Activated CD8-positive, alpha-beta memory T cell treated with anti-CD3 and anti-CD28 coated beads, Interleukin-2, amount 10 ng/mL, durations not matched to agents 7 days and 5 days (primary cell): Measurements from ENCODE around the gene MKRN2OS. TPM values are rescaled to one million over a fixed set of nuclear protein-coding genes. Genes with fewer than 3 reads are reported as not detected.

ENCODE experiments used
- ATAC-seq: fragments of 150-1000 bp; cut with Tn5 transposase; one replicate; pipeline ENCODE4 v1.10.0; 2021; ENCODE audit warnings: moderate library complexity
- CTCF ChIA-PET: fragments of 350-600 bp; sonication (Branson Sonifier 250); formaldehyde crosslinking; loops from one replicate; lab custom pipeline; 2021; ENCODE audit warnings: antibody characterized with exemption; lab: Charles Lee
- DNase-seq: peaks from one replicate; pipeline ENCODE4 v3.0.0-alpha.2; 2020
- H3K27ac Mint-ChIP-seq: one replicate; pipeline ENCODE4 v1.8.0; 2021; ENCODE audit warnings: mild to moderate bottlenecking, mixed read lengths
- H3K27me3 Mint-ChIP-seq: one replicate; pipeline ENCODE4 v1.8.0; 2021; ENCODE audit warnings: mixed read lengths
- H3K36me3 Mint-ChIP-seq: one replicate; pipeline ENCODE4 v1.8.0; 2021; ENCODE audit warnings: mild to moderate bottlenecking, mixed read lengths
- H3K4me1 Mint-ChIP-seq: one replicate; pipeline ENCODE4 v1.8.0; 2021; ENCODE audit warnings: mixed read lengths
- H3K4me3 Mint-ChIP-seq: one replicate; pipeline ENCODE4 v1.8.0; 2021; ENCODE audit warnings: mild to moderate bottlenecking, moderate library complexity, mixed read lengths
- H3K9me3 Mint-ChIP-seq: one replicate; pipeline ENCODE4 v1.8.0; 2022; ENCODE audit warnings: low read depth, mixed read lengths
- total RNA-seq, 2 experiments: library from RNA; stranded (reverse); gene quantifications; one replicate each; pipeline ENCODE4 v1.2.3, GENCODE V29; 2021

Gene MKRN2OS
- total RNA-seq, 2 experiments from 2014 or later, result not detected

GRCh38 chr3:12499474-12499873, 45.8 kb downstream of the MKRN2OS start:
- Mint-ChIP-seq H3K9me3 (no peaks in the 10 kb centered on the region), H3K27me3 (no peaks in the 10 kb centered on the region), H3K36me3 (peaks cover 19% of the 10 kb centered on the region), H3K27ac (no peak overlapping the region), H3K4me1 (no peaks in the 10 kb centered on the region), H3K4me3 (no peak overlapping the region)
- CTCF ChIA-PET, result interaction anchor here (0.7 kb wide), 1 partner anchor 8 kb away, joined by 3 read pairs; no protein-coding TSS in a partner anchor
- no peak for ATAC-seq
- DNase-seq, result no peak

GRCh38 chr3:12496453-12496761, 48.9 kb downstream of the MKRN2OS start:
- DNase-seq, result no peak
- Mint-ChIP-seq H3K4me1 (no peaks in the 10 kb centered on the region), H3K27ac (no peak overlapping the region), H3K4me3 (no peak overlapping the region), H3K9me3 (no peaks in the 10 kb centered on the region), H3K27me3 (no peaks in the 10 kb centered on the region), H3K36me3 (peaks cover 16% of the 10 kb centered on the region)
- no peak for ATAC-seq
- CTCF ChIA-PET, result no interaction called here

GRCh38 chr3:12495749-12496452, 49.4 kb downstream of the MKRN2OS start:
- H3K36me3 Mint-ChIP-seq, result peaks cover 16% of the 10 kb centered on the region
- CTCF ChIA-PET, result no interaction called here

GRCh38 chr3:12490547-12490946, 54.8 kb downstream of the MKRN2OS start:
- Mint-ChIP-seq H3K4me3 (no peak overlapping the region), H3K27me3 (no peaks in the 10 kb centered on the region), H3K9me3 (no peaks in the 10 kb centered on the region), H3K36me3 (peaks cover 14% of the 10 kb centered on the region), H3K4me1 (peaks cover 12% of the 10 kb centered on the region), H3K27ac (no peak overlapping the region)
- ATAC-seq, result no peak
- no peak for DNase-seq
- CTCF ChIA-PET, result no interaction called here

More at GRCh38 chr3:12495749-12496452, 49.4 kb downstream of the MKRN2OS start:
- Mint-ChIP-seq H3K27ac (no peak overlapping the region), H3K4me1 (no peaks in the 10 kb centered on the region), H3K4me3 (no peak overlapping the region), H3K27me3 (no peaks in the 10 kb centered on the region), H3K9me3 (no peaks in the 10 kb centered on the region)
- no peak for ATAC-seq
- no peak for DNase-seq

- DNase-seq (no peak), ATAC-seq (no peak)
- Mint-ChIP-seq H3K27me3 (no peaks in the 10 kb centered on the region), H3K4me1 (peaks cover 19% of the 10 kb centered on the region), H3K4me3 (no peak overlapping the region), H3K27ac (no peak overlapping the region), H3K9me3 (no peaks in the 10 kb centered on the region), H3K36me3 (peaks cover 14% of the 10 kb centered on the region)
- CTCF ChIA-PET, result no interaction called here
Observed at GRCh38 chr3:12489832-12490231, 55.5 kb downstream of the MKRN2OS start.

Other genes starting within 250 kb of the MKRN2OS start
- gene TSEN2, start 61.0 kb downstream of the MKRN2OS start, total RNA-seq, result 10 to 100 TPM; 12.6 to 13.0 TPM
- gene MKRN2, start 11.6 kb upstream of the MKRN2OS start, total RNA-seq, result 10 to 100 TPM; 20.3 to 22.4 TPM
- 10 to 100 TPM; 92.4 to 96.8 TPM for gene RAF1, start 118.6 kb upstream of the MKRN2OS start, total RNA-seq
- gene TMEM40, start 213.8 kb upstream of the MKRN2OS start, total RNA-seq, result not detected